Lung (tissue), 12 donors: ENCODE measurements around the gene HSPH1. TPM values are rescaled to one million over a fixed set of nuclear protein-coding genes. Genes with fewer than 3 reads are reported as not detected.

Source experiments
- ATAC-seq: fragments of 200-7000 bp; cut with Tn5 transposase; one replicate; pipeline ENCODE4 v1.9.1; 2020; ENCODE audit warnings: moderate number of reproducible peaks; ENCODE audit not compliant: insufficient read depth, low FRiP score
- DNase-seq, 3 donors: peaks; one replicate each; pipeline ENCODE4 v3.0.0-alpha.2; 2013 to 2017
- H3K27ac ChIP-seq, 2 donors: one replicate each; pipeline ENCODE4 v1.5.1; 2013; ENCODE audit warnings: mild to moderate bottlenecking in 2 of 2, moderate library complexity in 2 of 2, control low read depth in 1 of 2, inconsistent platforms in 1 of 2, low read depth in 1 of 2, low read length in 1 of 2
- H3K27me3 ChIP-seq, 3 donors: one replicate each; pipeline ENCODE4 v1.5.1; 2013; ENCODE audit warnings: low read length in 2 of 3; ENCODE audit not compliant: control insufficient read depth in 3 of 3, insufficient read depth in 3 of 3
- H3K36me3 ChIP-seq, 4 donors: one replicate each; pipeline ENCODE4 v1.5.1; 2013; ENCODE audit warnings: low read length in 4 of 4, mild to moderate bottlenecking in 1 of 4, moderate library complexity in 1 of 4; ENCODE audit not compliant: control insufficient read depth in 4 of 4, insufficient read depth in 4 of 4
- H3K4me1 ChIP-seq, 5 donors: one replicate each; pipeline ENCODE4 v1.5.1; 2013; ENCODE audit warnings: low read length in 5 of 5, mild to moderate bottlenecking in 2 of 5, moderate library complexity in 1 of 5; ENCODE audit not compliant: control insufficient read depth in 5 of 5, insufficient read depth in 5 of 5
- H3K4me3 ChIP-seq: one replicate; pipeline ENCODE4 v1.5.1; 2013; ENCODE audit warnings: mild to moderate bottlenecking, control low read depth, moderate library complexity
- H3K9ac ChIP-seq, 2 donors: one replicate each; pipeline ENCODE4 v1.5.1; 2013; ENCODE audit warnings: low read length in 2 of 2, control low read depth in 1 of 2; ENCODE audit not compliant: insufficient read depth in 1 of 2
- H3K9me3 ChIP-seq, 4 donors: one replicate each; pipeline ENCODE4 v1.5.1; 2013; ENCODE audit warnings: low read length in 3 of 4, mild to moderate bottlenecking in 1 of 4, moderate library complexity in 1 of 4; ENCODE audit not compliant: control insufficient read depth in 4 of 4, insufficient read depth in 3 of 4
- CTCF ChIP-seq: IDR thresholded peaks from 2 replicates; pipeline ENCODE4 v1.5.1; 2012; ENCODE audit warnings: mild to moderate bottlenecking; ENCODE audit errors: control extremely low read depth, extremely low read depth
- WGBS, 2 donors: extraction: QIAGEN DNeasy Blood & Tissue Kit; methylation state at CpG; one replicate each; pipeline ENCODE4 v1.1.7; 2013; 5-methylcytosine and 5-hydroxymethylcytosine counted together
- polyA plus RNA-seq, 2 donors: library from polyadenylated mRNA; stranded (reverse); fragments of 200-250 nt; gene quantifications; one replicate each; pipeline ENCODE4 v1.2.1, GENCODE V29; 2013
- total RNA-seq, 2 donors: library from RNA; depleted of rRNA in 1 of 2; stranded (reverse); fragments of >200 nt in 1 of 2; gene quantifications; one replicate each; pipeline ENCODE4 v1.2.1, GENCODE V29; 2014 to 2021
- donor health status: control.
- donor health status: control.
- donor health status: Bipolar disorder and iron deficiency.
- donor health status: healthy.
- donor health status: DM: yes; HTN: yes; CAD: no.

The HSPH1 gene
- total and polyA plus RNA-seq, 4 donors: 34.1 to 223 (median 65.6) TPM

DNA sequence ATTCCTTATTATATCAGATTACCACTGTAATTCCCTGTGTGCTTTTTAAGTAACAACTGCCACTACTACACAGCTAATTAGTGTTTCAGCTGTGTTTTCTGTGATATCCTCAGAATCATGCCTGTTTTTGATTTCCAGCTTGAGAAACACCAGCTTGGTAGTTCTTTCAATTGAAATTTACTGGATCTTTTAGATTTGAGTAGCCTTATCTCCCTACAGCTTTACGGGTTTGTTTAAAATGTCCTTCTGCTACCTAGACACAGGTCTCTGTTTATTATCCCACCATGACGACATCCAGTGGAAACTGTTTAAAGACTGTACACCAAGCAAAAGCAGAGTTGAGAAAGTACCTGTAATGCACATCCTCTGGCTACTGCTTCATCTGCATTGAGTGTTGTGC lies 12.1 kb downstream of the HSPH1 start:
- H3K4me1 ChIP-seq: peaks cover 0 to 1% (median 0%) of the 10 kb centered on the region in 5 donors
- no peaks in the 10 kb centered on the region for H3K9me3 ChIP-seq
- DNase-seq (no peak), ATAC-seq (no peak)
- H3K27me3 ChIP-seq: no peaks in the 10 kb centered on the region
- H3K27ac ChIP-seq: no peak overlapping the region
- no peak for TF ChIP-seq CTCF
- 82 to 89% methylated on average over 2 of the region's 2 CpGs for WGBS, 2 donors
- H3K36me3 ChIP-seq: peaks cover 12 to 55% (median 34%) of the 10 kb centered on the region in 4 donors
- no peak overlapping the region for H3K4me3 ChIP-seq
- no peak overlapping the region for H3K9ac ChIP-seq

DNA sequence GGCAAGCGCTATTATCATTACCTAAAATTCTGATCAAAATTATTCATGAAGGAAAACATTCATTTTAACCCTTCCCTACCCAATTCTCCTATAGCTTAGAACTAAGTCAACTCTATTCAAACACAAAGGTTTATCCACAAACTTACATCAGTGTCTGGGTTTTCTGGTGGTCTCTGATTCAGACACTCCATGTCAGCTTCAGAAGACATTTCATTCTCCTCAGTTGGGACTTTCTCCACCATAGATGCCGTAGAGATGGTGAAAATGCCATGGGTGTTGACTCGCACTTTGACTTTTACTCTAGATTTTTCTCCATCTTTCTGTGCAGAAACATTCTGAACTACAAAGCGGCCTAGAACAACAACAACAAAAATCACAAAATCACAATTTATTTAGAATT lies 16.3 kb downstream of the HSPH1 start:
- Histone ChIP-seq H3K27me3 (no peaks in the 10 kb centered on the region), H3K36me3 (peaks cover 7 to 50% (median 35%) of the 10 kb centered on the region in 4 donors), H3K27ac (no peak overlapping the region), H3K4me3 (no peak overlapping the region), H3K9me3 (no peaks in the 10 kb centered on the region), H3K4me1 (peaks cover 0 to 1% (median 0%) of the 10 kb centered on the region in 5 donors), H3K9ac (no peak overlapping the region)
- WGBS, 2 donors: 97 to 98% methylated on average over 4 of the region's 4 CpGs
- DNase-seq (no peak), ATAC-seq (no peak)
- no peak for TF ChIP-seq CTCF

DNA sequence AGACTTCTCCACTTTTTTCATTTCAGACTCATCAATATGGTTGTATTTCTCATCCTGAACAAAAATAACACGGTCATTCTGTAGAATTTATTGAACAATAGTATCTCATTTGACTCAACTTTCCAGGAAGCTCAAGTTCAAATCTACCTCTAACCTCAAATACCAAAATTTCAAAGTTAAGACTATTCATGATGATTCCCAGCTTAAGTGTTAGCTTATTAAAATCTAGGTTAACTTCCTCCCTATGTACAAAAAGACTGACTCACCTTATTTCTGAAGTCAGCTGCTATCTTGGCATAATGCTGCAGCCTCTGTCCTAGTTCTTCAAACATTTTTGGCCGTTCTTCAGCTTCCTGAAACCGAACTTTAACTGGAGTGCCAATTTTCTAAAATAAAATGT lies 23.2 kb downstream of the HSPH1 start:
- Histone ChIP-seq H3K27ac (no peak overlapping the region), H3K9ac (no peak overlapping the region), H3K9me3 (no peaks in the 10 kb centered on the region), H3K27me3 (no peaks in the 10 kb centered on the region), H3K36me3 (peaks cover 13 to 41% (median 33%) of the 10 kb centered on the region in 4 donors), H3K4me1 (no peaks in the 10 kb centered on the region), H3K4me3 (no peak overlapping the region)
- no peak for TF ChIP-seq CTCF
- WGBS, 2 donors: 87 to 92% methylated on average over 3 of the region's 3 CpGs
- no peak for ATAC-seq
- no peak for DNase-seq

GRCh38 chr13:31136724-31137123 lies 25.0 kb downstream of the HSPH1 start:
- DNase-seq (no peak), ATAC-seq (no peak)
- no peaks in the 10 kb centered on the region for H3K4me1 ChIP-seq
- H3K4me3 ChIP-seq: no peak overlapping the region
- H3K9me3 ChIP-seq: no peaks in the 10 kb centered on the region
- no peak overlapping the region for H3K9ac ChIP-seq
- H3K27me3 ChIP-seq: no peaks in the 10 kb centered on the region
- peaks cover 11 to 35% (median 26%) of the 10 kb centered on the region in 4 donors for H3K36me3 ChIP-seq
- no peak overlapping the region for H3K27ac ChIP-seq
- TF ChIP-seq CTCF: no peak
